Nucleus accumbens (tissue), 56 donors: ENCODE data around the gene GCC2.

Experiments used
- DNase-seq, 56 donors: peaks; one replicate each; lab custom pipeline; 2025; lab: John Stamatoyannopoulos, UW

The GCC2 gene, protein sequence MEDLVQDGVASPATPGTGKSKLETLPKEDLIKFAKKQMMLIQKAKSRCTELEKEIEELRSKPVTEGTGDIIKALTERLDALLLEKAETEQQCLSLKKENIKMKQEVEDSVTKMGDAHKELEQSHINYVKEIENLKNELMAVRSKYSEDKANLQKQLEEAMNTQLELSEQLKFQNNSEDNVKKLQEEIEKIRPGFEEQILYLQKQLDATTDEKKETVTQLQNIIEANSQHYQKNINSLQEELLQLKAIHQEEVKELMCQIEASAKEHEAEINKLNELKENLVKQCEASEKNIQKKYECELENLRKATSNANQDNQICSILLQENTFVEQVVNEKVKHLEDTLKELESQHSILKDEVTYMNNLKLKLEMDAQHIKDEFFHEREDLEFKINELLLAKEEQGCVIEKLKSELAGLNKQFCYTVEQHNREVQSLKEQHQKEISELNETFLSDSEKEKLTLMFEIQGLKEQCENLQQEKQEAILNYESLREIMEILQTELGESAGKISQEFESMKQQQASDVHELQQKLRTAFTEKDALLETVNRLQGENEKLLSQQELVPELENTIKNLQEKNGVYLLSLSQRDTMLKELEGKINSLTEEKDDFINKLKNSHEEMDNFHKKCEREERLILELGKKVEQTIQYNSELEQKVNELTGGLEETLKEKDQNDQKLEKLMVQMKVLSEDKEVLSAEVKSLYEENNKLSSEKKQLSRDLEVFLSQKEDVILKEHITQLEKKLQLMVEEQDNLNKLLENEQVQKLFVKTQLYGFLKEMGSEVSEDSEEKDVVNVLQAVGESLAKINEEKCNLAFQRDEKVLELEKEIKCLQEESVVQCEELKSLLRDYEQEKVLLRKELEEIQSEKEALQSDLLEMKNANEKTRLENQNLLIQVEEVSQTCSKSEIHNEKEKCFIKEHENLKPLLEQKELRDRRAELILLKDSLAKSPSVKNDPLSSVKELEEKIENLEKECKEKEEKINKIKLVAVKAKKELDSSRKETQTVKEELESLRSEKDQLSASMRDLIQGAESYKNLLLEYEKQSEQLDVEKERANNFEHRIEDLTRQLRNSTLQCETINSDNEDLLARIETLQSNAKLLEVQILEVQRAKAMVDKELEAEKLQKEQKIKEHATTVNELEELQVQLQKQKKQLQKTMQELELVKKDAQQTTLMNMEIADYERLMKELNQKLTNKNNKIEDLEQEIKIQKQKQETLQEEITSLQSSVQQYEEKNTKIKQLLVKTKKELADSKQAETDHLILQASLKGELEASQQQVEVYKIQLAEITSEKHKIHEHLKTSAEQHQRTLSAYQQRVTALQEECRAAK (N-terminal part only)

DNA sequence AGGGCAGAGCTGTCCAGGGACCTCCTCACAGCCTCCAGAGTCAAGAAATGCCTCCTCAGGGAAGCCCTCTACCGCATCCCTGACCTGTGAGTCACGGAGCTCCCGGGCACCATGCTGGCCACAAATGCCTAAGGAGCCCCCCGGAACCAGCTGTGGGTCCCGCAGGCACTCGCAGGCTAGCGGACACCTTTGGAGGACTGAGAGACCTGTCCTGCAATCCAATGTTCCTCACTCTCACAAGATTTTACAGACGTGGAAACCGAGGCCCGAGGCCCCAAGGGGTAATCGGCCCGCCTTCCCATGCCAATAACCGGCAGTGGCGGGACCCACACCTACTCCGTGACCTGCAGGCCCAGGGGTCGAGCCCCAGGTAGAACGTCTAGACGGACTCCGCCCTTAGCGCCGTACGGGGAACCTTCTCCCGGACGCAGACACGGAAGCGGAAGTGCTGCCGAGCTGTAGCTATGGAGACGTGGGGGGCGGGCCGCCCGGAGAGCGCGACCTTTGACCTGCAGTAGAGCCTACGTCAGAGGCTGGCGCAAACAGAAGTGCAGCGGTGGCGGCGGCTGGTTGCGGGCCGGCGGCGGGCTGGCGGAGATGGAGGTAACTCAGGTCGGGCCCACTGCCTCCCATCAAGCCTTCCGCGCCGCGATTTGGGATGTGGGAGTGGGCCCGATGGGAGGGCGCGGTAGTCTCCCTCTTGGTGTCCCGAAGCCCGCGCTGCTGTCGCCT is at the start of gene GCC2:
GCC2 (plus strand) TSS at position 529 of the 732 bp plus-strand sequence; CDS start at position 598, 69 bp downstream.
- peak; percentile 14 to 97 (median 88) for DNase-seq

DNA sequence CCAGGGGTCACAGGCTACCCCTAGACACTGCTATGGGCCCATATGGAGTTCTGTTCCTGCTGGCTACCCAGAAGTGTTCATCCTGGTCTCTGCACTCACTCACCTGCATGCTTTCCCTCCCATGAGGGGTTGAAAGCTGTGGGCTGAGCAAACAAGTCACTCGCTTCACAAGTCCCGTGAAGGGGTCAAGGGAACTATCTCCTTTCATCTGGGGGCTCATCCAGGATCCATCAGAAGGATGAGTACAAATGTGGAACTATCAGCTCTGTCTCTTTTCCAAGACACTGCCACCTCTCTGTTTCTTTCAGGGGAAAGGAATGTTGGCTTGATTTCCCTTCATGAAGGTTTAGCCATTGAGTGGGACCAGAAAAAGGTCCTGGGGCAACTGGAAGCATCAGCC is 49.5 kb upstream of the GCC2 start:
- no peak for DNase-seq

DNA sequence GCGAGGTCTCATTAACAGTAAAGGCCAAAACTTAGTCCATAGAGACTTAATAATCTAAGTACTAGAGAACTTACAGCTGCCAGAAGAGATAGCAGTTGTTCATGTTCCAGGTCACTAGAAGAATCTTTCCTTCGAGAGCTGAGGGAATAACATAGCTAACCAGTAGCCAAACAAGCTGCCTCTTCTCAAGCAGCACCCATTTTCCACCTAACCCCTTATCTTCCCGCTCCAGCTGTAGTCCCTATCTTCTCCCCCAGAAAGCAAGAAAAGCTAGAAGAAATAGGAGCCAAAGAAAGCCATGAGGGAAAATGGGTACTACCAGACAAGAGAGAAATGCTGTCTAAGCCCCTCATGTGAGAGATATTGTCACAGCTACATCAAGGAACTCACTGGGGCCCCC is 47.2 kb upstream of the GCC2 start:
- no peak for DNase-seq

DNA sequence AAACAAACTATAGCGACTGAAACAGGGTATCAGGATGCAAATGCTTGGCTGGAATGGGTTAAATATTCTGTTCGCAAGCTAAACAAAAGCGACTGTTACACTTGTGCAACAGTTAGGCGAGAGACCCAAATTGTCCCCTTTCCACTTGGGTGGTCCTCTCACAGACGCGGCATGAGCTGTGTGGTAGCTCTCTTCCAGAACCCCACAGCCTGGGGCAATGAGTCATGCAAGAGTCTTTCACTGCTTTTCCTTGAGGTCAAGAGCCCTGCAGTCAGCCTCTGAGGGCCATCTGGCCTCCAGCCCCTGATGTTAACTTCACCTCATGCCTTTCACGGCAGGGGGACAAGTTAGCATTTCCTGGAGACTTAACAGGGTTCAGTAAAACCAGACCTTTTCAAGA is 45.5 kb upstream of the GCC2 start:
- no peak for DNase-seq

DNA sequence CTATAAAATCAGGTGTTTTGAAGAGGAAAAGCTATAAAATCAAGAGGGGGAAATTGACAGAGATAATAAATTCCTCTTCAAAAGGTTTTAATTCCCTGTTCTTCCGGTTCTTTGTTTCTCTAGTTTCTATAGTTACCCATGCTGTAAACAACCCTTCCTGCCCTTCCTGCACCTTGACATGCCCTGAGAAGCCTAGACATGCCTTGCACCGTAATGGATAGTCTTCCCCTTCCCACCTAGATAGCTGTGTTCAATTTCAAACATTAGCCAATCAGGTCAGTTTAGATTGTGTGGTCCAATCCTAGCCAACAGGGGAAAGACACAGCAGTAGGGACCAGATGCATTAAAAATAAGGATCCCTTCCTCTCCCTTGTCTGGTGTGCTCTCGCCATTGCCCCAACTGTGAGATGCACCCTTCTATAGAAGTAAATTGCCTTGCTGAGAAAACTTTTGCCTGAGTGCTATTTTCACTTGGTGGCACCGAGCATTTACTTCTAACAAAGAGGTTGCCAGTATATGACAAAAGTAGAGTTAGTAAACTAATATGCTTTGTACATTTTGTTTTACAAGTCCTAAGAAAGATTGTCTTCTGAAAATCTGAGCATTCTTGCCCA is 44.1 kb upstream of the GCC2 start:
- no peak for DNase-seq

DNA sequence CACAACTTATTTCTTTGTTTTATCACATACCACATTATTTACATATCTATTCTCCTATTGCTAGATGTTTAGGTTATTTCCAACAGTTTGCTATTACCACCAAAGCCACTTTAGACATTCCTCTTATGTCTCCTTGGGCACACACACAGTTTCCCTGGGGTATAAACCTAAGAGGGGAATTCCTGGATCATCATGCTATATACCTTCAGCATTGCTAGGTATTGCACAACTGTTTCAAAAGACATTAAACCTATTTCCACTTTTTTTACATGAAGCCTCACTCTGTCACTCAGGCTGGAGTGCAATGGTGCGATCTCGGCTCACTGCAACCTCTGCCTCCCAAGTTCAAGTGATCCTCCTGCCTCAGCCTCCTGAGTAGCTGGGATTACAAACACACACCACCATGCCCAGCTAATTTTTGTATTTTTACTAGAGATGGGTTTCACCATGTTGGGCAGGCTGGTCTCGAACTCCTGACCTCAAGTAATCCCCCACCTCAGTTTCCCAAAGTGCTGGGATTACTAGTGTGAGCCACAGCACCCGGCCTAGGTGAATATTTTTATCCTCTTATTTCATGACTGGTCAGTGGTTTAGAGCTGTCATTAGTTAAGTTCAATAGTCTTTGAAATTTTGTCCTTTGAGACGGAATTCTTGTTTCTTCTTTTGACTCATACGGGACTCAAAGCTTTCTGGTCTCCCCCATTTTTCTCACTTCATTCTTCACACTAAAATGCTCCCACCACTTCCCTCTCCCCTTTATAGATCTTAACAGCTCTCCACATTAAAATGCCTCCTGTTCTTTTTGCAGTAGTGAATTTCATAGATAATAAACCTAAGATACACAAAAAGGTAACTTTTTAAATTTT is 40.9 kb upstream of the GCC2 start:
- DNase-seq: no peak

DNA sequence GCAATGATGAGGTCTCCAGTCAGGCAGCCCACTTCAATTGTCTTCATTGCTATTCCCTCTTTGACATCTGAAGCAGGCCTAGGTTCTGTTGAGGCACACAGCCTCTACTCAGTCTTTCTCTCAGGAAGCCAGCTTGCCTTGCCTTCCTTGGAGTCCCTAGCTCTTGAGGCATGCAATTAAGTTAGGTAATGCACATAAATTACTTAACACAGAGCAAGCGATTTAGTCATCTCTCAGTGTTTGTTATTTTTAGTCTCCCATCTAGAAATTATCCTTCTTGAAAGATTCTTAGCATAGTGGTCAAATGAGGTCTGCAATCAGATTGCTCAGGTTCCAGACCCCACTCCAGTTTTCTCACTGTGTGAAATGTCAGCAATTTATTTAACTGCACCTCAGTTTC is 39.2 kb upstream of the GCC2 start:
- no peak for DNase-seq

DNA sequence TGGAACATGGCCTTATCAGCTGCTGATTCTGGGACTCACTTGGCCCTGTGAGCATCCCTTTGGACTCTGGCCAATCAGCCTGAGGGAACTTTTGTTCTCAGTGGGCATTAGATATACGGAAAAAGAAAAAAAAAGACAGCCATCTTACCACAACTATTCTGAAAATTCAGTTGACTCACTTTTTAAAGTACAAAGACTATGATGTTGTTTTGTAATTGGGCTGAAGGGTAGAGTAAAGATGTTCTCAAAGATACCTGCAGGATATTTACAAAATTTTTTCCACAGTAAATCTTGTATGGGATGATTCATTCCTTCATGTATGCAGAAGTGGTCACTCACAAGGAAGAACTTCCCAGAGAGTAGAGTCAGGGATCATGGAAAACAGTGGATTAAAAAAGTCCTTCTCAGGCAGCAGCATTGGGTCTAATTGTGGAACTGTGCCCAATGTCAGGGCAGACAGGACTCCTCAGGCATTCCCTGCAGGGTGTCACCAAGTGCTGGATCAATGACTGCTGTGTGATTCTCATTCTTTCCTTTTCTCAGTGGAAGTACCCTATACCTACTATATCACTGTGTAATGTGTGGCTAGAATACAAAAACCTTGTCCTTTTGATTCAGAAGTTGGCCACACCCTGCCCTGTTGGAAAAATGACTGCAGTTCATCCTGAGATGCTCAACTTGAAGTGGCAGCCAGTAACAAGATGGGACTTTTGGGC is 35.9 kb upstream of the GCC2 start:
- no peak for DNase-seq

DNA sequence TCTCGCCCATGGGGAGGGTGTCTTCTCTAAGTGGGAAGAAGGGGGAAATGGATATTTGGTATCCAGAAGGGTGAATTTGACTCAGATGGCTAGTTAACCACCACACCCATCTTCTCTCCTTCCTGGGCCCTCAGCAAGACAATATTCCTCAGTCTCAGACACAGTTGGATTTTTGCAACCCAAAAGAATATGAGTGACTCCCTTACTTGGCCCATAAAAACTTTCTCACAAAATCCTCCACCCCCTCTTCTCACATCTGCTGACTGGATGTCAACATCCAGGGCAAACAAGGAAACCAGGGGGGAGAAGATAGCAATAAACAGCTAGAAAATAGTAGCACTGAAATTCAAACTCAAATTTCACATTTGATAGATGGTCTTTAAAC is 35.3 kb upstream of the GCC2 start:
- DNase-seq: no peak

DNA sequence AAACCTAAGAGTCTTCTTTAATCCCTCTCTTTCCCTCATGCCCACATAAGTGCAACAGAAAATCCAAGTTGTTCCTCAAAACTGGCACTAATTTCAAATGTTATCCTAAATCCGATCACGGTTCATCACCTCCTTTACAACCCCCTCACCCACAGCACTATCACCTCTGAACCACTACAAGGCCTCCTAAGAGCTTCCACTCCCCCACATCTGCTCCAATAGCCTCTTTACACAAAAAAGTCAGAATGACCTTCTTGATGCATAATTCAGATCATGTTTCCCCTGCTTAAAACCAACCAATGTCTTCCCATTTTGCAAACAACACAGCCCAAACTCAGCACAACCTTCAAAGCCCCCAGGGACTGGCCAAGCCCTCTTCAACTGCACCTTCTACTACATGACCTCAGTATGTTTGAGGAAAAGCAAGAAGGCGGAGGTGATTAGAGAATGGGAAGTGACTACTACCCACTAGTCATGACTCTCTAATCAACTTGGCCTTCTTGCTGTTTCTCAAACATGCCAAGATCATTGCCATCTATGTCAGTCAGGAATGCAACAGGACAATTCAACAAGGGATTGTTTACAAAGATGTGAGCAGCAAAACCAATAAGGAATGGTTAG is 34.6 kb upstream of the GCC2 start:
- DNase-seq: no peak

DNA sequence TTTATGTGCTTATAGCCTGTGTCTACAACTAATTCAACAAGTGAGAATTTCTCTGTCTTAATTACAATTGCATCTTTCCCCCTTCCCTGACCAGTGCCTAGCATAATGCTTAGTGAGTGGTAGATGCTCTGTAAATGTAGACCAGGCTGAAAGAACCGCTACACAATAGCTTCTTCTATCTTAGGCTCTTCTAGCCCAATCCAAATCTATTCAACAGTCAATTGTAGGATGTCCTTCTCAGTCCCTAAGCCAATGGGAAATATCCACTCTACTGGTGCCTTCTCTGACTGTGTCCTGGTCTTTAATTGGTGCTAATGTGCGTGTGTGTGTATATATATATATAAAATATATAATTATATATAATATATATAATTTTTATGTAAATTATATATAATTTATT is 34.1 kb upstream of the GCC2 start:
- no peak for DNase-seq

DNA sequence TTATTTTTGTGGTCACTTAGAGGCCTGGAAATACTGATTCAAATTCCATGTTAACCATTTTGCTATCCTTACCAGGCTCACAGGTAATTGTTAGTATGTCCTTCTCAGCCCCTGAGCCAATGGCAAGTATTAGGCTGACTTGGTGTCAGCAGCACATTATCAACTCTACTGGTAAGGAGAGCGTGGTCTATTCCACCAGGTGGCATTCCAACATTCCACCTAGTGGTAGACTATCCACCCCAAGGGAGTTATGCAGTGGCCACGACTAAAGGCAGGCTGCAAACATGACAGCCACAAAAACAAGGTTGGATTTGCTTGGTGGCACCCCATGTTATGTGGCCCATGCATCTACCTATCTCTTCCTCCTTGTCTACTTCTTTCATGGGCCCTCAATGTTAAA is 31.8 kb upstream of the GCC2 start:
- no peak for DNase-seq

DNA sequence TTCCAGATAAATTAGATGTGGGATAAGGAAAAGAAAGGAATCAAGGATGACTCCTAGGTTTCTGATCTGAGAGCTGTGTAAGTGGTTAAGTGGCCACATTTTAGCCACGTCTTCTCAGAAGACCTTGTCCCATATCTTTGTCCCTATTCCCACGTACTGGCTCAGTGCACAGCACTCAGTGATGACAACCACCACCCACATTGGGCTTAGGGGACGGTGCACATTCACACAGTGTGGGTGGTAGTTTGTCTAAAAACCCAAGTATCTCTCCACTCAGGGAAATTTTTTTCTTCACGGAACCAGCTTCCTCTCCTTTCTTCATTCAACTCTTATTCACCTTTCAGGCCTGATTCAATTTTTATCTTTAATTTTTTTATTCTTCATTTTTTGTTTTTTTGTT is 30.6 kb upstream of the GCC2 start:
- DNase-seq: no peak

DNA sequence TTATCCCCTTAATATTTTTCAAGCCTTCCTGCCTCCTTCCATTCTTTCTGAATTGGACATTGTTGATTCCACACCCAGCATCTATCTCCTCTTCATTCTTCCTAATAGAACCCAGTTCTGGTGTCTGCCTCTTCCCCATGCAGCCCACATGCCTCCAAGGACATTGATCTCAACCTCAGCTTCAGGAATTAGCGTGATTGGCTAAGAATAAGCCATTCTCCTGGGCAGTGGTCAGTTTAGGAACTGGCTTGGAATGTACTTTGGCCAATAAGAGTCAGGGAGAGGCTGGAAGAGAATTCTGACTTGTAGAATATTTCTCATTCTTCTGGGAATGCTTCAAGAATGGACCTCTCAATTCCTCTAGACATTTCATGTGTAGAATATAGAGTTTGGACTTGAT is 25.9 kb upstream of the GCC2 start:
- DNase-seq: no peak

DNA sequence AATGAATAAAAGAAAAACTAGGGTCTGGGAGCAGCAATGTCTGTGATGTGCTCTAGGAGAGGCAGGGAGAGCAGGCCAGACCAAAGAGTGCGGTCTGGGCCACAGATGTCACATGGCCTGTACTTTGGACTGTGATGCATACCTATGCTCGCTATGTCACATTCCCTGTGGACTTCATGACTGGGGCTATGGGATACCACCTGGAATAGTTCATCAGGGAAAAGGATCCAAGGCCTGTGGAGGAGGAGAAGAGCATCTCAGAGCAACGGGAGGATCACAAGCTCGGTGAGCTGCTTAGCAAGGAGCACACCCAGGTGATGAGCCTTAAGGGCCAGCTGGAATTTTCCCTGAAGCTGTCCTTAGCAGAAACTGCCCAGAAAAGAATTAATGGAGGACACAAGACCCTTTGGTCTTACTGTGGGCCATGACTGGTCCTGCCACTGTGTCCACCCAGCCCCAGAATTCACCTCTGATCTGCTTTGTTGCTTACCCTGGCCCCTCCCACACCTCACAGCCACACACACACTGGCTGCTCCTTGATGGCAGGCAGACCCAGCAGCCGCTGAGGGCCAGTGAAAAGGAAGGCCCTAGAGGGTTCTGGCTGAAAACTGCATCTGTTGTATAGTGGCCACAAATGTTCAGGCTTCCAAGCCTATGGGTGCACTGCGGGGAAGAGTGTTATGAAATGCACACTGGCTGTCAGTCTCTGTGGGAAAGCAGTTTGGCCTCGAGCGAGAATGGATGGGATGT is 25.3 kb upstream of the GCC2 start:
- no peak for DNase-seq

DNA sequence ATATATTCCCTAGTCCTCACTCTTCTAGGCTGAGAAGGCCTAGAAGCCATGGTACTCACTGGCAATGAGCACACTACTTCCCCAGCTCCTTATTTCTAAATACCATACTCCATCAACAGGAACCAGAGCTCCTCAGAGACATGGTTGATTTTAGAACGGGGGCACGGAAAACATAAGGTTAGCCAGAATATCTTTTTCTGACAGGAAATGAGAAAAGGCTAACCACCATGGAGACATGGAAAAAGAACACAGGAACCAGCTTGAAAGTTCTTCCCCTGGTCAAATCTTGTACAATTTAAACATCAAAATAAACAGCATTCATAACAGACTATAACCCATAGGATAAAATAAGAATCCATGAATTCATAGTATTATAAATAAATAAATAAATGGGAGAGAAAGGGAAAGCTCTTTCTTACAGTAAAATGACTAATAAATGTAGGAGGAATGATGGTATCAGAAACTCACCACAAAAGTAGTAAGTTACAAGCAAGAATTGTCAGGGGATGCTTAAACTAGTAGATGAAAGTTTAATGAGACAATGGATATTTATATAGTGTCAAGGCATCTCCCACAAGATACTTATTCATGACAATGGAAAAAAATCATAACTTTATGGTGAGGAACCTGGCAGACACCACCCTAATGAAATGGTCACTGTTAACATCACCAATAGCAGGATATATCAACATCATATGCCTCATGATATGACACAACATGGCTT is 20.6 kb upstream of the GCC2 start:
- no peak for DNase-seq
